T-helper 2 cell treated with Interferon-gamma antibody and Interleukin-4, amounts not matched to agents 5 μg/mL and 100 μg/mL, for 36 hours (primary cell): Measurements from ENCODE around the gene MMP24.
"Not testable (repeated sequence)": the region's sequence is repeated elsewhere in the genome, so short reads cannot be mapped to it uniquely, and the experiment has no call there.

Experiments used
- DNase-seq: peaks from one replicate; pipeline ENCODE4 v3.0.0; 2021; ENCODE audit warnings: low spot score
- H3K27ac Mint-ChIP-seq: one replicate; pipeline ENCODE4 v1.8.0; 2021; ENCODE audit warnings: mild to moderate bottlenecking, mixed read lengths
- H3K27me3 Mint-ChIP-seq: one replicate; pipeline ENCODE4 v1.8.0; 2021; ENCODE audit warnings: low read depth, mixed read lengths
- H3K36me3 Mint-ChIP-seq: one replicate; pipeline ENCODE4 v1.8.0; 2021; ENCODE audit warnings: low read depth, mixed read lengths
- H3K4me1 Mint-ChIP-seq: one replicate; pipeline ENCODE4 v1.8.0; 2021; ENCODE audit warnings: low read depth, mixed read lengths
- H3K4me3 Mint-ChIP-seq: one replicate; pipeline ENCODE4 v1.8.0; 2022; ENCODE audit warnings: mild to moderate bottlenecking, moderate library complexity, mixed read lengths
- H3K9me3 Mint-ChIP-seq: one replicate; pipeline ENCODE4 v1.8.0; 2021; ENCODE audit warnings: mixed read lengths

Gene MMP24

GRCh38 chr20:35237486-35237885, 11.0 kb downstream of the MMP24 start:
- no peak overlapping the region for H3K27ac Mint-ChIP-seq
- no peak for DNase-seq

GRCh38 chr20:35238170-35238569, 11.7 kb downstream of the MMP24 start:
- no peak overlapping the region for H3K27ac Mint-ChIP-seq
- no peaks in the 10 kb centered on the region for H3K4me1 Mint-ChIP-seq

More at GRCh38 chr20:35237486-35237885, 11.0 kb downstream of the MMP24 start:
- Mint-ChIP-seq H3K4me3 (no peak overlapping the region), H3K27me3 (no peaks in the 10 kb centered on the region), H3K4me1 (no peaks in the 10 kb centered on the region), H3K36me3 (no peaks in the 10 kb centered on the region), H3K9me3 (no peaks in the 10 kb centered on the region)

GRCh38 chr20:35238735-35239134, 12.2 kb downstream of the MMP24 start:
- Mint-ChIP-seq H3K4me3 (no peak overlapping the region), H3K9me3 (no peaks in the 10 kb centered on the region), H3K27me3 (no peaks in the 10 kb centered on the region), H3K4me1 (no peaks in the 10 kb centered on the region), H3K27ac (no peak overlapping the region), H3K36me3 (no peaks in the 10 kb centered on the region)
- no peak for DNase-seq

More at GRCh38 chr20:35238170-35238569, 11.7 kb downstream of the MMP24 start:
- Mint-ChIP-seq H3K27me3 (no peaks in the 10 kb centered on the region), H3K4me3 (no peak overlapping the region), H3K36me3 (no peaks in the 10 kb centered on the region), H3K9me3 (no peaks in the 10 kb centered on the region)
- no peak for DNase-seq

GRCh38 chr20:35240083-35240810, 13.8 kb downstream of the MMP24 start:
- H3K4me3 Mint-ChIP-seq = no peak overlapping the region
- no peaks in the 10 kb centered on the region for H3K4me1 Mint-ChIP-seq
- no peaks in the 10 kb centered on the region for H3K9me3 Mint-ChIP-seq
- DNase-seq = no peak
- H3K36me3 Mint-ChIP-seq = no peaks in the 10 kb centered on the region
- no peaks in the 10 kb centered on the region for H3K27me3 Mint-ChIP-seq
- no peak overlapping the region for H3K27ac Mint-ChIP-seq

DNA sequence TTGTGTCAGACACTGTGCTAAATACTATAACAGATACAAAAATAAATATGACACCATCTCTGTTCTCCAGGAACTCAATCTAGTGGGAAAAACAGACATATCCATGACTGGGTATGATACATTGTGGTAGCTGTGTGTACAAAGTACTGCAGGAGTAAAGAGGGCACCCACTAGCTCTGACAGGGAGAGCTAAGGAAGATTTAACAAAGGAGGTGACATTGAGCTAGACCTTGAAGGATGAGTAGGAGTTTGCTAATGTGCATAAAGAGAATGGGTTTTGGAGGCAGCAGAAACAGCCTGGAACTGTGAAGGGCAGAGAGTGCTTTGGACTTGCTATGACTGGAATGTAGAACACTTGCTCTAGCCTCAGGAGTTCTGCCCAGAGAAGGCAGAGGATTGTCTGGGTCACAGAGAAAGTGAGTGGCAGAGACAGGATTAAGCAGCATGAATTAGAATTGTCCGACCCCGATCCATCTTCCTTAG, 14.4 kb downstream of the MMP24 start:
- Mint-ChIP-seq H3K9me3 (no peaks in the 10 kb centered on the region), H3K4me1 (no peaks in the 10 kb centered on the region), H3K36me3 (no peaks in the 10 kb centered on the region), H3K27ac (no peak overlapping the region), H3K4me3 (no peak overlapping the region), H3K27me3 (no peaks in the 10 kb centered on the region)
- no peak for DNase-seq

DNA sequence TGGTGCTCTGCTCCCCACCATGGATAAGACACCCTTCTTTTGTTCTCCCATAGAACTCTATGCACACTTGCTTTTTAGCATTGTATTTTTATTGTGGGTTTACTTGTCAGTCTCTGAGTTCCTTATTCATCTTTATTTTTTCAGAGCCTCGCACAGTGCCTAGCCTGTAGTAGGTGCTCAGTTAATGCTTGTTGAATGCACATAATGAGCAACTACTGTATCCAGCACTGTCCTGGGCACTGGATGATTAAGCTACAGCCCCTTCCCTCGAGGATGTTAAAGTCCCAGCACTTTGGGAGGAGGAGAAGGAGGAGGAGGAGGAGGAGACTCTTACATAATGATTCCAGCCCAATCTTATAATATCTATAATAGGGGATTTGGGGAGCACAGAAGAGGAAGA, 16.8 kb downstream of the MMP24 start:
- H3K27me3 Mint-ChIP-seq = no peaks in the 10 kb centered on the region
- H3K9me3 Mint-ChIP-seq = no peaks in the 10 kb centered on the region
- no peaks in the 10 kb centered on the region for H3K4me1 Mint-ChIP-seq
- DNase-seq = no peak
- H3K27ac Mint-ChIP-seq = no peak overlapping the region
- no peak overlapping the region for H3K4me3 Mint-ChIP-seq
- H3K36me3 Mint-ChIP-seq = no peaks in the 10 kb centered on the region

DNA sequence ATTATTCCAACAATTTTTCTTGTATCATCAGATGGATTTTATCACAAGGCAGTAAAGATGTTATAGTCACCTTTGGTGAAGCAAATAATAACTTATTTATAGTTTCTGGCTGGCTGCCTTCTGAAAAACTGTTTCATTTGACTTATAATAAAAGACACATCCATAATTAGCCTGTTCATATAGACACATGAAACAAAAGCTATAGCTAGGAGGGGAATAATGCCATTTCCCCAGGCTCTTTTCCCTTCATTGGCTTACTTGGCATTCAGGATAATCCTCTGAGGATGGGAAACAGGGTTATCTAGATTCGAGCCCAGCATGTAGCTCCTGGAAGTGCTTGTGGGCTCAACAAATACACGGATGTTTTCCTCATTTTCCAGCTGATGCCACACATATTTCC, 17.5 kb downstream of the MMP24 start:
- Mint-ChIP-seq H3K36me3 (no peaks in the 10 kb centered on the region), H3K4me3 (no peak overlapping the region), H3K4me1 (no peaks in the 10 kb centered on the region), H3K27me3 (no peaks in the 10 kb centered on the region), H3K9me3 (no peaks in the 10 kb centered on the region), H3K27ac (no peak overlapping the region)
- DNase-seq = no peak

DNA sequence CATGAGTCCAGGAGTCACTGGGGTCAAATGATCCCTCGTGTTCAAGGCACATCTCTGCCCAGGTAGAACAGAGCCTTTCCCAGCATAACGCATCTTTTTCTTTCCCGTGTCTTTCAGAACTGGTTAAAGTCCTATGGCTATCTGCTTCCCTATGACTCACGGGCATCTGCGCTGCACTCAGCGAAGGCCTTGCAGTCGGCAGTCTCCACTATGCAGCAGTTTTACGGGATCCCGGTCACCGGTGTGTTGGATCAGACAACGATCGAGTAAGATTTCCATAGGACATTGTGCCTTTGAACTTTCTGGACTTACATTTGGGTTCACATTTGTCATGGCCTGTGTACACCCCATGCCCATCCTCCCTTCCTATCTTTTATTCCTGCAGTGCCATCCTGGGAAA, 20.2 kb downstream of the MMP24 start:
- Mint-ChIP-seq H3K27me3 (no peaks in the 10 kb centered on the region), H3K9me3 (no peaks in the 10 kb centered on the region), H3K4me3 (no peak overlapping the region), H3K27ac (no peak overlapping the region), H3K36me3 (no peaks in the 10 kb centered on the region), H3K4me1 (peaks cover 8% of the 10 kb centered on the region)
- DNase-seq = no peak

- Mint-ChIP-seq H3K27me3 (no peaks in the 10 kb centered on the region), H3K4me1 (peaks cover 17% of the 10 kb centered on the region), H3K4me3 (no peak overlapping the region), H3K27ac (no peak overlapping the region), H3K9me3 (no peaks in the 10 kb centered on the region), H3K36me3 (no peaks in the 10 kb centered on the region)
- DNase-seq = no peak
Observed at GRCh38 chr20:35248641-35249475, 22.4 kb downstream of the MMP24 start.

DNA sequence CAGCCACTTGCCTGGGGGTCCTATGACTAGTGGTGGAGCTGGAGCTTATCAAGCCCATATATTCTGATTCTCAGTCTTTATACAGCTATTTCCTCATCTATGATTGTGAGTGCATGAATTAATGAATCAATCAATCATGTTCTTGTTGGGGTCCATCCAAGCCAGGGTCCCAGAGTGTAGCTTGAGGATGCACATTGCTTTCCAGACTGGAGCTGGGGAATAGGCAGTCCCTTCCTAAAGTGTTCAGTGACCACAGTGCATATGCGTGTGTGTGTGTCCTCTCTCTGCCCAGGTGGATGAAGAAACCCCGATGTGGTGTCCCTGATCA, 25.1 kb downstream of the MMP24 start:
- no peak for DNase-seq
- no peaks in the 10 kb centered on the region for H3K9me3 Mint-ChIP-seq
- peak overlapping the region; percentile 94 for H3K27ac Mint-ChIP-seq
- no peaks in the 10 kb centered on the region for H3K36me3 Mint-ChIP-seq
- H3K4me3 Mint-ChIP-seq = peak overlapping the region; percentile 70
- H3K4me1 Mint-ChIP-seq = peaks cover 17% of the 10 kb centered on the region
- no peaks in the 10 kb centered on the region for H3K27me3 Mint-ChIP-seq

GRCh38 chr20:35252037-35252461, 25.6 kb downstream of the MMP24 start:
- Mint-ChIP-seq H3K4me3 (peak overlapping the region; percentile 70), H3K9me3 (no peaks in the 10 kb centered on the region), H3K36me3 (no peaks in the 10 kb centered on the region), H3K27ac (peak overlapping the region; percentile 94), H3K4me1 (peaks cover 17% of the 10 kb centered on the region), H3K27me3 (no peaks in the 10 kb centered on the region)
- peak; percentile 30 for DNase-seq

- H3K27me3 Mint-ChIP-seq, H3K9me3 Mint-ChIP-seq, DNase-seq, H3K36me3 Mint-ChIP-seq: not testable (repeated sequence)
- H3K4me1 Mint-ChIP-seq = peaks cover 17% of the 10 kb centered on the region
- peak overlapping the region; percentile 94 for H3K27ac Mint-ChIP-seq
- peak overlapping the region; percentile 70 for H3K4me3 Mint-ChIP-seq
Observed at GRCh38 chr20:35252598-35252997, 26.1 kb downstream of the MMP24 start.

DNA sequence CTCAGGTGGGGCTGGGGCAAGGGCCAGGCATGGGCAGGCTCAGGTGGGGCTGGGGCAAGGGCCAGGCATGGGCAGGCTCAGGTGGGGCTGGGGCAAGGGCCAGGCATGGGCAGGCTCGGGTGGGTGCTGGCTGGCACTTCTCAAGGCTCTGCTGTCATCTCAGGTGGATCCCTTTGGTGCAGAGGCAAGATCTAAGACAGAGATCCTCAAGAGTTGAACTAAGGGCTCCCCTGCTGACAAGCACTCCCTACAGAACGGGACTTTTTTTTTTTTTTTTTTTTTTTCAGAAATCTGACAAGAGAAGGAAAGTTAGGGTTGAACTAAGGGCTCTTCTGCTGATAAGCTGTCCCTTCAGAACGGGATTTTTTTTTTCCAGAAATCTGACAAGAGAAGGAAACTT, 26.5 kb downstream of the MMP24 start:
- no peak overlapping the region for H3K4me3 Mint-ChIP-seq
- peaks cover 17% of the 10 kb centered on the region for H3K4me1 Mint-ChIP-seq
- no peaks in the 10 kb centered on the region for H3K9me3 Mint-ChIP-seq
- no peaks in the 10 kb centered on the region for H3K36me3 Mint-ChIP-seq
- H3K27me3 Mint-ChIP-seq = no peaks in the 10 kb centered on the region
- no peak for DNase-seq
- peak overlapping the region; percentile 70 for H3K27ac Mint-ChIP-seq

DNA sequence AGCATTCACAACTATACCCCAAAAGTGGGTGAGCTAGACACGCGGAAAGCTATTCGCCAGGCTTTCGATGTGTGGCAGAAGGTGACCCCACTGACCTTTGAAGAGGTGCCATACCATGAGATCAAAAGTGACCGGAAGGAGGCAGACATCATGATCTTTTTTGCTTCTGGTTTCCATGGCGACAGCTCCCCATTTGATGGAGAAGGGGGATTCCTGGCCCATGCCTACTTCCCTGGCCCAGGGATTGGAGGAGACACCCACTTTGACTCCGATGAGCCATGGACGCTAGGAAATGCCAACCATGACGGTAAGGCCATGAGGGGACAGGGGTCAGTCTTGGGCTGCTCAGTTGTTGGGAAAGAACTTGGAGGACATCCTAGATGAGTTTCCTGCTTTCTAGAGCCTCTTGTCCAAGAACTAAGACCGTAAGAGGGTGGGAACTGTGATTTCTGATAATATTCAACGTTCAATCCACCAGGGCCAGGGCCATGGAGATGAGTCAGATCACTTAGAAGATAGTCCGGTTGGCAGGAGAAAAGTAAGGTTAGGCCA, 28.0 kb downstream of the MMP24 start:
- Mint-ChIP-seq H3K4me1 (peaks cover 17% of the 10 kb centered on the region), H3K27me3 (no peaks in the 10 kb centered on the region), H3K27ac (no peak overlapping the region), H3K9me3 (no peaks in the 10 kb centered on the region), H3K4me3 (no peak overlapping the region), H3K36me3 (no peaks in the 10 kb centered on the region)
- DNase-seq = no peak
